ENCODE measurements around the gene COX20. TPM values are rescaled to one million over a fixed set of nuclear protein-coding genes. Genes with fewer than 3 reads are reported as not detected.

The COX20 gene
- total and polyA plus RNA-seq, 2 of the 13 experiments (the other 11 are each of a cell fraction or from before 2014, with no cell fraction given): 34.4 to 95.8 TPM

- peak; percentile 28; the same call in 1 of the 2 replicates for TF ChIP-seq PHF20 (CRISPR knock-in tag; IDR thresholded peaks at IDR 0.05)
- TF ChIP-seq MYC (CRISPR knock-in tag; IDR thresholded peaks at IDR 0.05; ENCODE audit: borderline replicate concordance): peak; percentile 90
- TF ChIP-seq NBN (conservative IDR thresholded peaks at IDR 0.05): no peak
- no peak for TF ChIP-seq ZNF354B (CRISPR knock-in tag; IDR thresholded peaks at IDR 0.05)
- TF ChIP-seq TGIF2 (CRISPR knock-in tag; IDR thresholded peaks at IDR 0.05): peak; percentile 60; the same call in 1 of the 2 replicates
- peak; percentile 95; the same call in 1 of the 2 replicates for TF ChIP-seq ZNF558 (CRISPR knock-in tag; IDR thresholded peaks at IDR 0.05; ENCODE audit: borderline replicate concordance)
- TF ChIP-seq MLX (CRISPR knock-in tag; IDR thresholded peaks at IDR 0.05): no peak
- peak; percentile 73 for TF ChIP-seq SPEN (CRISPR knock-in tag; IDR thresholded peaks at IDR 0.05; ENCODE audit: low read depth)
- TF ChIP-seq NAIF1 (CRISPR knock-in tag; IDR thresholded peaks at IDR 0.05; ENCODE audit: borderline replicate concordance): 0 out of 2 replicates have a peak, but pooled peaks have one; percentile 52
- TF ChIP-seq SOX6 (IDR thresholded peaks at IDR 0.05): no peak
- peak; percentile 41 for TF ChIP-seq SOX6 (CRISPR knock-in tag; IDR thresholded peaks at IDR 0.05)
- 0 out of 2 replicates have a peak, but pooled peaks have one; percentile 30 for TF ChIP-seq ZBTB38 (CRISPR knock-in tag; IDR thresholded peaks at IDR 0.05)
- TF ChIP-seq ZNF282 (IDR thresholded peaks at IDR 0.05; ENCODE audit: partially characterized antibody): no peak
- TF ChIP-seq ZNF879 (CRISPR knock-in tag; IDR thresholded peaks at IDR 0.05): no peak
- peak; percentile 57; the same call in 1 of the 2 replicates for TF ChIP-seq TARDBP (CRISPR knock-in tag; IDR thresholded peaks at IDR 0.05)
- 0 out of 2 replicates have a peak, but pooled peaks have one; percentile 41 for TF ChIP-seq HNRNPL (IDR thresholded peaks at IDR 0.05; ENCODE audit: low read depth, low read length)
- TF ChIP-seq ZNF878 (CRISPR knock-in tag; IDR thresholded peaks at IDR 0.05): 0 out of 2 replicates have a peak, but pooled peaks have one; percentile 46
- no peak for TF ChIP-seq TOE1 (CRISPR knock-in tag; IDR thresholded peaks at IDR 0.05)
- TF ChIP-seq PHB2 (IDR thresholded peaks at IDR 0.05; ENCODE audit: partially characterized antibody): no peak
- peak; percentile 63; the same call in 1 of the 2 replicates for TF ChIP-seq SALL1 (CRISPR knock-in tag; IDR thresholded peaks at IDR 0.05)
- TF ChIP-seq ZFP90 (CRISPR knock-in tag; IDR thresholded peaks at IDR 0.05; ENCODE audit: borderline replicate concordance): peak; percentile 26; the same call in 1 of the 2 replicates
- peak; percentile 52; the same call in 1 of the 2 replicates for TF ChIP-seq BHLHE40 (IDR thresholded peaks at IDR 0.05; ENCODE audit: low read length)
- TF ChIP-seq MEIS2 (CRISPR knock-in tag; IDR thresholded peaks at IDR 0.05): 0 out of 2 replicates have a peak, but pooled peaks have one; percentile 39
- peak; percentile 98 for TF ChIP-seq MXD4 (CRISPR knock-in tag; IDR thresholded peaks at IDR 0.05)
- TF ChIP-seq SSRP1 (CRISPR knock-in tag; IDR thresholded peaks at IDR 0.05): no peak
- TF ChIP-seq CREB1 (IDR thresholded peaks at IDR 0.05): peak; percentile 97
- TF ChIP-seq CREB1 (CRISPR knock-in tag; IDR thresholded peaks at IDR 0.05): peak; percentile 80
- TF ChIP-seq ZNF207 (IDR thresholded peaks at IDR 0.05; ENCODE audit: borderline replicate concordance): no peak
- TF ChIP-seq, protein P1, sequence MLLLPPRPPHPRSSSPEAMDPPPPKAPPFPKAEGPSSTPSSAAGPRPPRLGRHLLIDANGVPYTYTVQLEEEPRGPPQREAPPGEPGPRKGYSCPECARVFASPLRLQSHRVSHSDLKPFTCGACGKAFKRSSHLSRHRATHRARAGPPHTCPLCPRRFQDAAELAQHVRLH (CRISPR knock-in tag; IDR thresholded peaks at IDR 0.05; ENCODE audit: borderline replicate concordance, low read depth): no peak
- TF ChIP-seq, protein P2, sequence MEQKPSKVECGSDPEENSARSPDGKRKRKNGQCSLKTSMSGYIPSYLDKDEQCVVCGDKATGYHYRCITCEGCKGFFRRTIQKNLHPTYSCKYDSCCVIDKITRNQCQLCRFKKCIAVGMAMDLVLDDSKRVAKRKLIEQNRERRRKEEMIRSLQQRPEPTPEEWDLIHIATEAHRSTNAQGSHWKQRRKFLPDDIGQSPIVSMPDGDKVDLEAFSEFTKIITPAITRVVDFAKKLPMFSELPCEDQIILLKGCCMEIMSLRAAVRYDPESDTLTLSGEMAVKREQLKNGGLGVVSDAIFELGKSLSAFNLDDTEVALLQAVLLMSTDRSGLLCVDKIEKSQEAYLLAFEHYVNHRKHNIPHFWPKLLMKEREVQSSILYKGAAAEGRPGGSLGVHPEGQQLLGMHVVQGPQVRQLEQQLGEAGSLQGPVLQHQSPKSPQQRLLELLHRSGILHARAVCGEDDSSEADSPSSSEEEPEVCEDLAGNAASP (CRISPR knock-in tag; IDR thresholded peaks at IDR 0.05; ENCODE audit: borderline replicate concordance): 0 out of 2 replicates have a peak, but pooled peaks have one; percentile 22
- TF ChIP-seq CC2D1A (CRISPR knock-in tag; IDR thresholded peaks at IDR 0.05): no peak
These were observed 27.4 kb downstream of the COX20 start (continued) for GRCh38 chr1:244862699-244863490.

All from HepG2 (cell line).